ENCODE measurements around the gene ZAR1L.

Gene ZAR1L

DNA sequence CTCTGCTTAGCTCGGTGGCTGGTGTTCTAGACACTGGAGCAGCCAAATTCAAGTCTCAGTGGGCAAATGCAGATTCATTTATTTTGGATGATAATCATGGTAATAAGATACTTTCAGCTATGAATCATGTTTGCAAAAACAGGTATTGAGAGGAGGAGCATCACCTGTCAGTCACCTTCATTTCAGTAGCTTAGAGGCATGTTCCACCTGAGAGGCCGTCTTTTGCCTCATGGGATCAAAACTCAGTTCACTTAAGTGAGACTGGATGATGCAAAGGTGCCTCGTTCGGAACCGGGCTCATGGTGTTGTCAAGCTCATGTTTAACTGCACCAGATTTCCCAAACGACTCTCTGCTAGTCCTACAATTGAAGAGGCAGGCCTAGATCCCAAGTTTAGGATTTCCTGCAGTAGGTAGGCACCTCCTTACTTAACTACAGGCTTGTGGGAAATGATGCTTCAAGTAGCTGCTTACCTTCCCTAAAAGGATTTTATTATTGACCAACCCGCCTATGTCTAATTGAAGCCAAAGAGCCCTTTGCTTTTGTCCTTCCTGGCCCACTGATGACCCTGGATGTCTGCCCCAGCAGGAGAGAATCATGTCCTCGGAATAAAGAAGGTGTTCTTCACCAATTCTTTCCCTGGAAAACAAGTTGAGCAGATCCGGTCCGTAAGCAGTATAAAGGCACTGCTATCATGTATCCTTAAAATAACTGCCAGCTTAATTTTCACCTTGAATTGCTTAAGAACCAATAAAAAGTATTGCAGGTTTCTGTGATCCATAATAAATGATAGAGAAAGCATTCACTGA is 60.0 kb downstream of the ZAR1L start:
- DNase-seq = no peak

DNA sequence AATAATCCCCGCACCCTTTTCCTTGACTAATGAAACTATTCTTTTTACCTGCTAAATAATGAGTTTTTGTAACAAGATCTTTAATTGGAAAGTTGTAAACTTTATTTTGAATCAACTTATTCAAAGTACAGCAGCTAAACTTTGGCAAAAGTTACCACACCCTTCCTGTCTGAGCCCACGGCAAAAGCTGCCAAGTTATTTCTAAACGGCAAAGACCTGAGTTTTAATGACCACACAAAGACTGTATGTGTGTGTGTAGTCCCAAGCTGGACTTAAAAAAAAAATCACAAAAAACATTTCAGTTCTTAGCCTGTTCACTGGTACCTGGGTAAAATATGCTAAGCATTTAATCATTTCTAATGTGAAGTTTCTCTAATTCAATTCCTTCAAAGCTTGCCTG is 60.7 kb downstream of the ZAR1L start:
- no peak for DNase-seq

DNA sequence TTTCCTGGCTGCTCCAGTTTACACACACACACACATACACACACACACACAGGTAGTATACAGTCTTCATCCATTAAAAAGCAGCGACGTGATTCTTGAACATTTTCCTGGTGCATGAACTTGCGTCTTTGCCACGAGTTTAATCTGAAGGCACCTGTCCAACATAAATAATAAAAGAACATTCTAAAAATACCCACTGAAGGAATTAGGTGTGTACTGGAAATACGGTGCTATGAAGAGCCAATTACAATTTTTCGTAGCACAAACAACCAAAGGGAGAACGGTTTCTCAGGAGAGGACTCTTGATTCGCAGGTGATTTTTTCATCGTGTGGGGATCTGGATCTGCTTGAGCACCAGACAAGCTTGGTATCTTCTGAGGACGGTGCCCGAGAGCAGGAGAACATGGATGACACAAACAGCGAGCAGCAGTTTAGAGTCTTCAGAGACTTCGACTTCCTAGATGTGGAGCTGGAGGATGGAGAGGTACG is 61.2 kb downstream of the ZAR1L start:
- no peak for DNase-seq

Measured in inflammatory macrophage treated with lipopolysaccharide for 1 hour (primary cell).